CD4-positive, alpha-beta T cell (primary cell): ENCODE results near the gene RRH. TPM values are rescaled to one million over a fixed set of nuclear protein-coding genes. Genes with fewer than 3 reads are reported as not detected.

Experiments
- ATAC-seq: fragments of 200-7000 bp; cut with Tn5 transposase; one replicate; pipeline ENCODE4 v1.10.0; 2022; ENCODE audit warnings: mild to moderate bottlenecking; ENCODE audit not compliant: poor library complexity
- CTCF ChIA-PET: fragments of 350-600 bp; sonication (Branson Sonifier 250); formaldehyde crosslinking; loops from one replicate; lab custom pipeline; 2021; ENCODE audit warnings: antibody characterized with exemption, inconsistent platforms; lab: Charles Lee
- POLR2A ChIA-PET: fragments of 350-600 bp; sonication (Branson Sonifier 250); formaldehyde crosslinking; loops from one replicate; lab custom pipeline; 2021; ENCODE audit warnings: antibody characterized with exemption, inconsistent platforms; lab: Charles Lee
- DNase-seq, 14 experiments: peaks; one replicate each; pipeline ENCODE4 v3.0.0-alpha.2; 2013 to 2020; ENCODE audit warnings: mixed read lengths in 2 of 14
- H3K27ac ChIP-seq, 2 donors: one replicate each; pipeline versions ENCODE4 v1.5.1 to v1.7.0; 2013; ENCODE audit warnings: low read length in 2 of 2, low read depth in 1 of 2, mild to moderate bottlenecking in 1 of 2
- H3K27me3 ChIP-seq, 2 experiments: 1 replicate in 1 of 2; 2 replicates in 1 of 2; pipeline versions ENCODE4 v1.6.1 to v1.7.0; 2013; ENCODE audit warnings: low read length in 2 of 2, control low read depth in 1 of 2, mild to moderate bottlenecking in 1 of 2, moderate library complexity in 1 of 2; ENCODE audit not compliant: insufficient read depth in 2 of 2, control insufficient read depth in 1 of 2
- H3K36me3 ChIP-seq: one replicate; pipeline ENCODE4 v1.6.1; 2013; ENCODE audit warnings: low read length, control low read depth; ENCODE audit not compliant: insufficient read depth
- H3K4me1 ChIP-seq: one replicate; pipeline ENCODE4 v1.6.1; 2013; ENCODE audit warnings: low read length, control low read depth; ENCODE audit not compliant: insufficient read depth
- H3K4me3 ChIP-seq: one replicate; pipeline ENCODE4 v1.5.1; 2013; ENCODE audit warnings: mild to moderate bottlenecking, low read length, moderate library complexity
- H3K9me3 ChIP-seq, 2 experiments: 1 replicate in 1 of 2; 2 replicates in 1 of 2; pipeline versions ENCODE4 v1.6.1 to v1.7.0; 2013; ENCODE audit warnings: low read length in 2 of 2, mild to moderate bottlenecking in 2 of 2, control low read depth in 1 of 2, moderate library complexity in 1 of 2; ENCODE audit not compliant: control insufficient read depth in 1 of 2, insufficient read depth in 1 of 2
- H3K27ac Mint-ChIP-seq: one replicate; pipeline ENCODE4 v1.8.0; 2020; ENCODE audit warnings: mixed read lengths
- H3K27me3 Mint-ChIP-seq: one replicate; pipeline ENCODE4 v1.8.0; 2021; ENCODE audit warnings: mixed read lengths
- H3K36me3 Mint-ChIP-seq: one replicate; pipeline ENCODE4 v1.8.0; 2021; ENCODE audit warnings: low read depth, mixed read lengths
- H3K4me1 Mint-ChIP-seq: one replicate; pipeline ENCODE4 v1.8.0; 2021; ENCODE audit warnings: low read depth, mixed read lengths
- H3K4me3 Mint-ChIP-seq: one replicate; pipeline ENCODE4 v1.8.0; 2020; ENCODE audit warnings: mild to moderate bottlenecking, mixed read lengths
- H3K9me3 Mint-ChIP-seq: one replicate; pipeline ENCODE4 v1.8.0; 2020; ENCODE audit warnings: mixed read lengths
- intact Hi-C, 2 experiments: fragments of 100-400 bp; cut with DNase I in 1 of 2; cut with micrococcal nuclease in 1 of 2; formaldehyde crosslinking; loops; one replicate each; pipeline versions ENCODE4 v1.15.1 to v1.9.0; 2023 to 2025; cut with DNase I, micrococcal nuclease
- total RNA-seq, 174 experiments: library from RNA in 2 of 174; stranded (reverse) in 2 of 174; gene quantifications; one replicate each; pipeline ENCODE4 v1.2.3 and lab custom pipeline; 2021 to 2026
- TF ChIP-seq, protein P1 (sequence below): fragments of 200-600 bp; IDR thresholded peaks from one replicate; pipeline ENCODE4 v1.8.0; 2022; ENCODE audit warnings: antibody characterized with exemption, mild to moderate bottlenecking

Gene RRH
- total RNA-seq, 2 experiments from 2014 or later: not detected

DNA sequence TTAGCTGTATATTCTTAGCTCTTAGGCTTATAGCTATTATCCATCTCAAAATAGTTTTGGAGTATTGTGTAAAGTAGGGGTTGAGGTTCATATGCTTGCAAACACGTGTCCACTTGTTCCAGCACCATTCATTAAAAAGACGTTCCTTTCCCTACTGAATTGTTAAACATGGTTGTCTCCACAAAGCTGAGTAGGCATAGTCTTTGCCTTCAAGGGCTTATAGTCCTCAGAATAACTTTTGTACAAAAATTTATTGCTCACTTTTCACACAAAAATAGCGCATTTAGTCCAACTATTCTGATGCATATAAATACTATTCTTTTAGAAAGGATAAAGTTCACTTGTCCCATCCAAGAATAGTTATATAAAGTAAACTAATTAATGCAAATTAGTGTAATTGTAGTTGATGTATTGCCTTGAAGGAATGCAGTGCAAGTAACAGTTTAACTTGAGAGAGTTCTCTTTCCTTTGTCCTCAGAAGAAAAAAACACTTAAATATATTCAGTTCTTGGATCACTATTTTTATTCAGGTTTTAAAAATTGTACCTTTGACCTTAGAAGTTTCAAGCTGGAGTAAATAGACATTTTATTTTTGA lies 34.2 kb downstream of the RRH start:
- Histone ChIP-seq H3K27me3 (no peaks in the 10 kb centered on the region), H3K27ac (no peak overlapping the region), H3K4me1 (no peaks in the 10 kb centered on the region), H3K4me3 (no peak overlapping the region), H3K36me3 (no peaks in the 10 kb centered on the region), H3K9me3 (peaks cover 3 to 8% of the 10 kb centered on the region in 2 experiments)
- DNase-seq (no peak), ATAC-seq (no peak)
- TF ChIP-seq, protein P1, sequence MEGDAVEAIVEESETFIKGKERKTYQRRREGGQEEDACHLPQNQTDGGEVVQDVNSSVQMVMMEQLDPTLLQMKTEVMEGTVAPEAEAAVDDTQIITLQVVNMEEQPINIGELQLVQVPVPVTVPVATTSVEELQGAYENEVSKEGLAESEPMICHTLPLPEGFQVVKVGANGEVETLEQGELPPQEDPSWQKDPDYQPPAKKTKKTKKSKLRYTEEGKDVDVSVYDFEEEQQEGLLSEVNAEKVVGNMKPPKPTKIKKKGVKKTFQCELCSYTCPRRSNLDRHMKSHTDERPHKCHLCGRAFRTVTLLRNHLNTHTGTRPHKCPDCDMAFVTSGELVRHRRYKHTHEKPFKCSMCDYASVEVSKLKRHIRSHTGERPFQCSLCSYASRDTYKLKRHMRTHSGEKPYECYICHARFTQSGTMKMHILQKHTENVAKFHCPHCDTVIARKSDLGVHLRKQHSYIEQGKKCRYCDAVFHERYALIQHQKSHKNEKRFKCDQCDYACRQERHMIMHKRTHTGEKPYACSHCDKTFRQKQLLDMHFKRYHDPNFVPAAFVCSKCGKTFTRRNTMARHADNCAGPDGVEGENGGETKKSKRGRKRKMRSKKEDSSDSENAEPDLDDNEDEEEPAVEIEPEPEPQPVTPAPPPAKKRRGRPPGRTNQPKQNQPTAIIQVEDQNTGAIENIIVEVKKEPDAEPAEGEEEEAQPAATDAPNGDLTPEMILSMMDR: no peak
- POLR2A ChIA-PET: no interaction called here
- peaks cover 11% of the 10 kb centered on the region for H3K9me3 Mint-ChIP-seq
- no peaks in the 10 kb centered on the region for H3K4me1 Mint-ChIP-seq
- peaks cover 27% of the 10 kb centered on the region for H3K36me3 Mint-ChIP-seq
- CTCF ChIA-PET: interaction anchor here (0.7 kb wide), 1 partner anchor 853 kb away, joined by 3 read pairs; no protein-coding TSS in a partner anchor
- intact Hi-C loops: no loop called here
- no peaks in the 10 kb centered on the region for H3K27me3 Mint-ChIP-seq
- no peak overlapping the region for H3K27ac Mint-ChIP-seq
- H3K4me3 Mint-ChIP-seq: no peak overlapping the region

DNA sequence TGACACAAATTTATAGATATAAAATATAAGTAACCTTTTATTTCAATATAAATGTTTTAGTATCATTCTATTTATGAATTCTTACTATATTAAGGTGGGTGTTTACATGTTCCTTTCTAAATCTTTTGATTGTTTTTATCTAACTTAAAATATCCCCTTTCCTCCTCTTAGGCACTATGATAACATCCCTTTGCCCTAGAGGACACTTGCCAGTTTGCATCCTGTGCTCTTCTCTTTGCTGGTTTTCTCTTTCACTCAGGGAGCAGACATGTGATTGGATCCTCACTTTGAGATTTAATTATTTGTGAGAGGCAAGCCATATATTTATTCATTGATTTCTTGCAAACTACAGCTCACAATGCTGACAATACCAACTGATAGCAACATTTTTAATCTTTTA lies 36.4 kb downstream of the RRH start:
- H3K27me3 Mint-ChIP-seq: no peaks in the 10 kb centered on the region
- no peaks in the 10 kb centered on the region for H3K4me1 Mint-ChIP-seq
- CTCF ChIA-PET: no interaction called here
- H3K9me3 Mint-ChIP-seq: peaks cover 5% of the 10 kb centered on the region
- peaks cover 12% of the 10 kb centered on the region for H3K36me3 Mint-ChIP-seq
- ATAC-seq (no peak), DNase-seq (no peak)
- H3K4me3 ChIP-seq: no peak overlapping the region
- intact Hi-C loops: no loop called here
- H3K4me1 ChIP-seq: no peaks in the 10 kb centered on the region
- H3K36me3 ChIP-seq: no peaks in the 10 kb centered on the region
- no peak overlapping the region for H3K27ac ChIP-seq
- no peak overlapping the region for H3K4me3 Mint-ChIP-seq
- H3K27me3 ChIP-seq: no peaks in the 10 kb centered on the region
- TF ChIP-seq, protein P1: no peak
- no peak overlapping the region for H3K27ac Mint-ChIP-seq
- peaks cover 3 to 8% of the 10 kb centered on the region in 2 experiments for H3K9me3 ChIP-seq
- POLR2A ChIA-PET: no interaction called here

DNA sequence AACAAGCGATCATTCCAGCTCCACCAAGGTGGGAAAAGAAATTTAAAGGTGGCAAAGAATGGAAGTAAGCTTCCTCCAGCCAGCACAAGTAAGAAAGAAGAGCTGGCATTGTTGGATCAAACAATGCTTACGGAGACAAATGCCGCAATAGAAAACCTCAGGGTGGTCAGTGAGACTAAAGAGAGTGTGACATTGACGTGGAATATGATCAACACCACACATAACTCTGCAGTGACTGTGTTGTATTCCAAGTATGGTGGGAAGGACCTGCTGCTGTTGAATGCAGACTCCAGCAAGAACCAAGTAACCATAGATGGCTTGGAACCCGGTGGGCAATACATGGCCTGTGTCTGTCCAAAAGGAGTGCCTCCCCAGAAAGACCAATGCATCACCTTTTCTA lies 42.3 kb downstream of the RRH start:
- H3K27ac Mint-ChIP-seq: no peak overlapping the region
- POLR2A ChIA-PET: no interaction called here
- H3K27me3 ChIP-seq: no peaks in the 10 kb centered on the region
- H3K9me3 Mint-ChIP-seq: no peaks in the 10 kb centered on the region
- TF ChIP-seq, protein P1: no peak
- no peaks in the 10 kb centered on the region for H3K4me1 Mint-ChIP-seq
- H3K36me3 ChIP-seq: no peaks in the 10 kb centered on the region
- H3K27ac ChIP-seq: no peak overlapping the region
- H3K4me3 ChIP-seq: no peak overlapping the region
- H3K4me3 Mint-ChIP-seq: no peak overlapping the region
- DNase-seq: no peak
- H3K4me1 ChIP-seq: no peaks in the 10 kb centered on the region
- no peaks in the 10 kb centered on the region for H3K9me3 ChIP-seq
- CTCF ChIA-PET: no interaction called here
- no peak for ATAC-seq
- intact Hi-C loops: no loop called here
- peaks cover 9% of the 10 kb centered on the region for H3K36me3 Mint-ChIP-seq
- H3K27me3 Mint-ChIP-seq: no peaks in the 10 kb centered on the region
